Hepatocyte (in vitro differentiated cells): ENCODE results near the gene RDH12. TPM values are rescaled to one million over a fixed set of nuclear protein-coding genes. Genes with fewer than 3 reads are reported as not detected.
"Not testable (repeated sequence)": the region's sequence is repeated elsewhere in the genome, so short reads cannot be mapped to it uniquely, and the experiment has no call there.

ENCODE experiments used
- DNase-seq: peaks from one replicate; pipeline ENCODE4 v3.0.0-alpha.2; 2016; ENCODE audit warnings: low spot score
- H2AFZ ChIP-seq: fragments of 200-600 bp; sonication (generic); 2 replicates; pipeline ENCODE4 v1.6.0; 2016; ENCODE audit warnings: antibody characterized with exemption, mild to moderate bottlenecking
- H3K27ac ChIP-seq: fragments of 200-600 bp; sonication (generic); 2 replicates; pipeline ENCODE4 v1.5.1; 2016; ENCODE audit warnings: mild to moderate bottlenecking
- H3K27me3 ChIP-seq: fragments of 200-600 bp; sonication (generic); 2 replicates; pipeline ENCODE4 v1.6.1; 2016
- H3K36me3 ChIP-seq: fragments of 200-600 bp; sonication (generic); replicated peaks from 2 replicates; pipeline ENCODE4 v1.5.1; 2016; ENCODE audit warnings: low read depth; ENCODE audit not compliant: insufficient read depth
- H3K4me1 ChIP-seq: fragments of 200-600 bp; sonication (generic); 2 replicates; pipeline ENCODE4 v1.5.1; 2016; ENCODE audit warnings: mild to moderate bottlenecking, moderate library complexity; ENCODE audit not compliant: insufficient read depth
- H3K4me2 ChIP-seq: fragments of 200-600 bp; sonication (generic); 2 replicates; pipeline ENCODE4 v1.6.0; 2016
- H3K4me3 ChIP-seq: fragments of 200-600 bp; sonication (generic); 2 replicates; pipeline ENCODE4 v1.5.1; 2016; ENCODE audit warnings: mild to moderate bottlenecking
- H3K79me2 ChIP-seq: fragments of 200-600 bp; sonication (generic); 2 replicates; pipeline ENCODE4 v1.6.0; 2017; ENCODE audit warnings: mild to moderate bottlenecking
- H3K9me2 ChIP-seq: fragments of 200-600 bp; sonication (generic); replicated peaks from 2 replicates; pipeline ENCODE4 v1.6.0; 2017; ENCODE audit warnings: mild to moderate bottlenecking; ENCODE audit not compliant: insufficient read depth
- H3K9me3 ChIP-seq: fragments of 200-600 bp; sonication (generic); 2 replicates; pipeline ENCODE4 v1.5.1; 2016; ENCODE audit warnings: low read depth, mild to moderate bottlenecking
- H4K20me1 ChIP-seq: fragments of 200-600 bp; sonication (generic); 2 replicates; pipeline ENCODE4 v1.6.0; 2016; ENCODE audit warnings: mild to moderate bottlenecking; ENCODE audit not compliant: insufficient read depth, poor library complexity, severe bottlenecking
- CTCF ChIP-seq: fragments of 200-600 bp; sonication (generic); IDR thresholded peaks from 2 replicates; pipeline ENCODE4 v1.5.1; 2016; ENCODE audit warnings: antibody characterized with exemption, mild to moderate bottlenecking; ENCODE audit not compliant: poor library complexity
- EZH2 ChIP-seq: fragments of 200-600 bp; sonication (generic); IDR thresholded peaks from 2 replicates; pipeline ENCODE4 v1.6.1; 2016; ENCODE audit warnings: antibody characterized with exemption, mild to moderate bottlenecking, borderline replicate concordance
- EZH2phosphoT487 ChIP-seq: fragments of 200-600 bp; sonication (generic); IDR thresholded peaks from one replicate; pipeline ENCODE4 v1.6.1; 2018; ENCODE audit warnings: antibody characterized with exemption, mild to moderate bottlenecking, low read depth, moderate library complexity; ENCODE audit not compliant: unreplicated experiment, severe bottlenecking
- WGBS: methylation state at CpG from one replicate; pipeline ENCODE4 v1.1.6; 2016; ENCODE audit warnings: low lambda C conversion rate; ENCODE audit errors: missing lambda C conversion rate; 5-methylcytosine and 5-hydroxymethylcytosine counted together
- polyA plus RNA-seq: library from polyadenylated mRNA; unstranded; fragments of >200 nt; fragmentation: Nextera tagmentation; extraction: Ambion mirVana; gene quantifications from 2 replicates; pipeline ENCODE4 v1.2.1, GENCODE V29; 2016
- total RNA-seq: library from RNA; depleted of rRNA; stranded (reverse); fragments of >200 nt; gene quantifications from 2 replicates; pipeline ENCODE4 v1.2.3, GENCODE V29; 2014

Gene RDH12
- total and polyA plus RNA-seq, 2 experiments from 2014 or later, result 1.1 to 1.7 TPM

DNA sequence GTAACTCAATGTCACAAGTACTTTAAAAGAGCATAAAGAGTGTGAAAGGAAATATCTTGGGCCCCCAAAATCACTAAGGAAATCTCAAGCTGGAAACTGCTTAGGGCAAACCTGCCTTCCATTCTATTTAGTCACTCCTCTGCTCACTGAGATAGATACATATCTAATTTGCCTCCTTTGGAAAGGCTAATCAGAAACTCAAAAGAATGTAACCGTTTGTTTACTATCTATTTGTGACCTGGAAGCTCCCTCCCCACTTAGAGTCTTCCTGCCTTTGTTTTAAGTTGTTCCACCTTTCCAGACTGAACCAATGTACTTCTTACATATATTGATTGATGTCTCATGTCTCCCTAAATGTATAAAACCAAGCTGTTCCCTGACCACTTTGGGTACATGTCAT, 8.1 kb downstream of the RDH12 start:
- H3K9me3 ChIP-seq, H4K20me1 ChIP-seq, H3K4me1 ChIP-seq, H3K36me3 ChIP-seq, DNase-seq, H3K4me2 ChIP-seq, H3K27me3 ChIP-seq, H3K79me2 ChIP-seq, H3K27ac ChIP-seq, H2AFZ ChIP-seq, H3K4me3 ChIP-seq, H3K9me2 ChIP-seq: not testable (repeated sequence)
- 58% methylated on average over 1 of the region's 1 CpG for WGBS

- TF ChIP-seq EZH2phosphoT487 (no peak), EZH2 (no peak), CTCF (no peak)
- WGBS, result 84% methylated on average over 2 of the region's 2 CpGs
- no peaks in the 10 kb centered on the region for H3K27me3 ChIP-seq
Observed at GRCh38 chr14:67710209-67710608, 8.5 kb downstream of the RDH12 start.

GRCh38 chr14:67717048-67717447, 15.4 kb downstream of the RDH12 start:
- 92% methylated on average over 1 of the region's 1 CpG for WGBS
- Histone ChIP-seq H3K4me3 (no peak overlapping the region), H3K79me2 (no peaks in the 10 kb centered on the region), H3K4me1 (peaks cover 4% of the 10 kb centered on the region), H3K36me3 (no peaks in the 10 kb centered on the region), H3K9me3 (no peaks in the 10 kb centered on the region), H3K27ac (no peak overlapping the region), H2AFZ (no peak overlapping the region), H3K9me2 (no peaks in the 10 kb centered on the region), H3K27me3 (no peaks in the 10 kb centered on the region), H3K4me2 (no peak overlapping the region), H4K20me1 (no peaks in the 10 kb centered on the region)
- DNase-seq, result no peak
- TF ChIP-seq EZH2phosphoT487 (no peak), EZH2 (no peak), CTCF (no peak)

More at GRCh38 chr14:67710209-67710608, 8.5 kb downstream of the RDH12 start:
- Histone ChIP-seq H3K36me3 (no peaks in the 10 kb centered on the region), H4K20me1 (no peaks in the 10 kb centered on the region), H3K4me1 (peaks cover 5% of the 10 kb centered on the region), H3K9me2 (no peaks in the 10 kb centered on the region), H2AFZ (no peak overlapping the region), H3K79me2 (no peaks in the 10 kb centered on the region), H3K4me3 (no peak overlapping the region), H3K4me2 (no peak overlapping the region), H3K27ac (no peak overlapping the region), H3K9me3 (peaks cover 4% of the 10 kb centered on the region)
- DNase-seq, result no peak

DNA sequence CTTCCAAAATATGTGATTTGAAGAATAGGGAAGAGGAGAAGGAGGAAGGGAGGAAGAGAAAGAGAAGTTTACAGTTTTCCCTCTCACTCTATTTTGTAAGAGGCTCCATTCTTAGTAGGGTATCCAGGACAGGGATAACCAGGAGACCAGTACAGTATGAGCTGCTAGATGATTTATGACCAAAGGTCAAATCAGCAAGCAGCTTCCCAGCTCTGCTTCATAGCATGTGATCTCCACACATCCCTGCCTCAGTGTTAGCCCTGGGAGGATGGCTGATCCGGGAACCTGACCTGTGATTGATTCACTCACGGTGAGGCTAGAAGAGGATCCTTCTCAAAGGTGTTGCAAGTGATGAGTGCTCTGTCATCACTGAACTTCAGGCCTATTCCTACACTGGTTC, 16.6 kb downstream of the RDH12 start:
- no peaks in the 10 kb centered on the region for H3K9me2 ChIP-seq
- H3K27me3 ChIP-seq, result no peaks in the 10 kb centered on the region
- H3K36me3 ChIP-seq, result no peaks in the 10 kb centered on the region
- H3K4me3 ChIP-seq, result no peak overlapping the region
- H3K79me2 ChIP-seq, result no peaks in the 10 kb centered on the region
- H3K4me1 ChIP-seq, result peaks cover 4% of the 10 kb centered on the region
- H4K20me1 ChIP-seq, result no peaks in the 10 kb centered on the region
- H3K27ac ChIP-seq, result no peak overlapping the region
- DNase-seq, result peak; percentile 25
- TF ChIP-seq EZH2, result no peak
- TF ChIP-seq CTCF, result no peak
- TF ChIP-seq EZH2phosphoT487, result no peak
- H3K9me3 ChIP-seq, result no peaks in the 10 kb centered on the region
- WGBS, result 87% methylated on average over 2 of the region's 2 CpGs
- H2AFZ ChIP-seq, result no peak overlapping the region
- H3K4me2 ChIP-seq, result no peak overlapping the region

DNA sequence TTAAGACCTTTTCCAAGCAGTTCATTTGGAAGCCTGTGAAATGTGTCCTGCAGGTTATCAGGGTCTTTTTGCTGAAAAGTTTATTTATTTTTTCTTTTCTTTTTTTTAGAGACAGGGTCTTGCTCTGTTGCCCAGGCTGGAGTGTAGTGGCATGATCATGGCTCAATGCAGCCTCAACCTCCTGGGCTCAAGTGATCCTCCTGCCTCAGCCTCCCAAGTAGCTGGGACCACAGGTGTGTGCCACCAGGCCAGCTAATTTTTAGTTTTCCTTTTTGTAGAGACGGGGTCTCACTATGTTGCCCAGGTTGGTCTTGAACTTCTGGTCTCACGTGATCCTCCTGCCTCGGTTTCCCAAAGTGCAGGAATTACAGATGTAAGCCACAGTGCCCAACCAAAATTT, 17.7 kb downstream of the RDH12 start:
- 94% methylated on average over 3 of the region's 3 CpGs for WGBS
- H2AFZ ChIP-seq, H3K9me3 ChIP-seq, H3K4me3 ChIP-seq, H3K27ac ChIP-seq, H3K4me1 ChIP-seq, H3K9me2 ChIP-seq, H3K4me2 ChIP-seq, H3K36me3 ChIP-seq, H4K20me1 ChIP-seq, H3K79me2 ChIP-seq, H3K27me3 ChIP-seq, DNase-seq: not testable (repeated sequence)
